ENCODE measurements around the gene FKBP3.

DNA sequence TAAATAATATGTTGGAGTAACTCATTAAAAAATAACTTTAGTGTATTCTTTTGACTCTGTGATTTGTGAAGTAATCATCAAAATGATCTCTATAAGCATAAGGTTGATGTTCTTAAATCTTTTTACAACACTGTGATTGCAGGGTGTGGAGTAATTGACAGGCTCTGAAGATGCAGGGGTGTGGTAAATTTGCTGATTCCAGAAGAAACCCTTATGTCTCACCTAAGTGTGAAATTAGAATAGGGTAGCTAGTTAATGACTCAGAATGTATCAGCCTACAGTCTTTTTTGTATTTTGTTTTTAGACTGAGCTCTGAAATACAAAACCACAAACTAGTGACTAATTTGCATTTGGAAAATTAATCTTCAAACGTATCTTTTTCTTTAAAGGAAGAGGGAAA is 44.5 kb downstream of the FKBP3 start:
- TF ChIP-seq, protein P1, sequence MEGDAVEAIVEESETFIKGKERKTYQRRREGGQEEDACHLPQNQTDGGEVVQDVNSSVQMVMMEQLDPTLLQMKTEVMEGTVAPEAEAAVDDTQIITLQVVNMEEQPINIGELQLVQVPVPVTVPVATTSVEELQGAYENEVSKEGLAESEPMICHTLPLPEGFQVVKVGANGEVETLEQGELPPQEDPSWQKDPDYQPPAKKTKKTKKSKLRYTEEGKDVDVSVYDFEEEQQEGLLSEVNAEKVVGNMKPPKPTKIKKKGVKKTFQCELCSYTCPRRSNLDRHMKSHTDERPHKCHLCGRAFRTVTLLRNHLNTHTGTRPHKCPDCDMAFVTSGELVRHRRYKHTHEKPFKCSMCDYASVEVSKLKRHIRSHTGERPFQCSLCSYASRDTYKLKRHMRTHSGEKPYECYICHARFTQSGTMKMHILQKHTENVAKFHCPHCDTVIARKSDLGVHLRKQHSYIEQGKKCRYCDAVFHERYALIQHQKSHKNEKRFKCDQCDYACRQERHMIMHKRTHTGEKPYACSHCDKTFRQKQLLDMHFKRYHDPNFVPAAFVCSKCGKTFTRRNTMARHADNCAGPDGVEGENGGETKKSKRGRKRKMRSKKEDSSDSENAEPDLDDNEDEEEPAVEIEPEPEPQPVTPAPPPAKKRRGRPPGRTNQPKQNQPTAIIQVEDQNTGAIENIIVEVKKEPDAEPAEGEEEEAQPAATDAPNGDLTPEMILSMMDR (IDR thresholded peaks at IDR 0.05 in 8 of 11, conservative IDR thresholded peaks at IDR 0.05 in 3 of 11) = no peak
- no peak for TF ChIP-seq POLR2A (IDR thresholded peaks at IDR 0.05)

All from spleen (tissue), 7 donors.